IPS-NIHi7 (cell line): ENCODE results near the gene CEP290.
A peak's percentile ranks its signal among the peaks of the same experiment; 100 is the strongest.

ENCODE experiments used
- DNase-seq: peaks from one replicate; pipeline ENCODE4 v3.0.0; 2012; ENCODE audit warnings: mixed read lengths; ENCODE audit errors: extremely low spot score

The CEP290 gene, protein sequence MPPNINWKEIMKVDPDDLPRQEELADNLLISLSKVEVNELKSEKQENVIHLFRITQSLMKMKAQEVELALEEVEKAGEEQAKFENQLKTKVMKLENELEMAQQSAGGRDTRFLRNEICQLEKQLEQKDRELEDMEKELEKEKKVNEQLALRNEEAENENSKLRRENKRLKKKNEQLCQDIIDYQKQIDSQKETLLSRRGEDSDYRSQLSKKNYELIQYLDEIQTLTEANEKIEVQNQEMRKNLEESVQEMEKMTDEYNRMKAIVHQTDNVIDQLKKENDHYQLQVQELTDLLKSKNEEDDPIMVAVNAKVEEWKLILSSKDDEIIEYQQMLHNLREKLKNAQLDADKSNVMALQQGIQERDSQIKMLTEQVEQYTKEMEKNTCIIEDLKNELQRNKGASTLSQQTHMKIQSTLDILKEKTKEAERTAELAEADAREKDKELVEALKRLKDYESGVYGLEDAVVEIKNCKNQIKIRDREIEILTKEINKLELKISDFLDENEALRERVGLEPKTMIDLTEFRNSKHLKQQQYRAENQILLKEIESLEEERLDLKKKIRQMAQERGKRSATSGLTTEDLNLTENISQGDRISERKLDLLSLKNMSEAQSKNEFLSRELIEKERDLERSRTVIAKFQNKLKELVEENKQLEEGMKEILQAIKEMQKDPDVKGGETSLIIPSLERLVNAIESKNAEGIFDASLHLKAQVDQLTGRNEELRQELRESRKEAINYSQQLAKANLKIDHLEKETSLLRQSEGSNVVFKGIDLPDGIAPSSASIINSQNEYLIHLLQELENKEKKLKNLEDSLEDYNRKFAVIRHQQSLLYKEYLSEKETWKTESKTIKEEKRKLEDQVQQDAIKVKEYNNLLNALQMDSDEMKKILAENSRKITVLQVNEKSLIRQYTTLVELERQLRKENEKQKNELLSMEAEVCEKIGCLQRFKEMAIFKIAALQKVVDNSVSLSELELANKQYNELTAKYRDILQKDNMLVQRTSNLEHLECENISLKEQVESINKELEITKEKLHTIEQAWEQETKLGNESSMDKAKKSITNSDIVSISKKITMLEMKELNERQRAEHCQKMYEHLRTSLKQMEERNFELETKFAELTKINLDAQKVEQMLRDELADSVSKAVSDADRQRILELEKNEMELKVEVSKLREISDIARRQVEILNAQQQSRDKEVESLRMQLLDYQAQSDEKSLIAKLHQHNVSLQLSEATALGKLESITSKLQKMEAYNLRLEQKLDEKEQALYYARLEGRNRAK (N-terminal part only)

DNA sequence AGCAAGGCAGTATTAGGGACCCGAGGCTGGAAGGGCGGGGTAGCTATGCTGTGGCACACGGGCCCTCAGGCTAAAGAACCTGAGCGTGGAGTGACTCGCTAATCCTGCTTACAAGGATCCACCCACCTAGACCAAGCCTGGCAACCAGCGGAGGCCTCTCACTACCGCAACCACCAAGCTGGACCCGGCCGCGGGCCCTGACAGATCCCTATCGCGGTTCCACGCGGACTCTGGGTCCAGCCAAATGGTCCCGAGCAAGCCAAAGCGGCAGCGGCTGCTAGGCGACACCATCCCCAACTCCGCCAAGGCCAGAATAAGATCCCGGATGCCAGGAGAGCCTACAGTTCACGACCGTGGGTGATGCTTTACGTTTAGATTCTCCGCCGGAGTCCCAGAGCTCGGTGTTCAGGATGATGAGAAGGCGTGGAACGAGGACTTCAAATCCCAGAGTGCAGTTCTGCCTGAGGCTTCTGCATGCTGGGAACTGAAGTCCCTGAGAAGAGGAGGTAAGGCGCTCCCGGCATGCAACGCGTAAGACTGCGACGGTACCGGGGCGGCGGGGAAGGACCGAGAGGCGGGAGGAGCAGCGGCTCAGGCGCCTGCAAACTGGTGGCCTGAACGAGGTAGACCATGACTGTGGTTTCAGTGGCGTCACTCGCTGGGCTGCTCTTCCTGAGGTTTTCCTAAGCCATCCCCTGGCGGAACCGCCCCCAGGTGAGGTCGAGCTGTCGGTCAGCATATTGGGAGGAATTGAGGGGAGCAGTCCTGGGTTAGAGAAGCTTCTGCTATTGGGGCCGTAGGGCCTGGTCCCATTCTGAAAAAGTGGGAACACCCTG, at the start of gene CEP290, which contains the start of gene TMTC3:
CEP290 (minus strand) TSS at position 315 of the 836 bp plus-strand sequence. CDS start 781 bp downstream, outside the sequence.
TMTC3 (plus strand) TSS at position 534 of the 836 bp plus-strand sequence. CDS start 6,009 bp downstream, outside the sequence.
- DNase-seq: peak; percentile 90

DNA sequence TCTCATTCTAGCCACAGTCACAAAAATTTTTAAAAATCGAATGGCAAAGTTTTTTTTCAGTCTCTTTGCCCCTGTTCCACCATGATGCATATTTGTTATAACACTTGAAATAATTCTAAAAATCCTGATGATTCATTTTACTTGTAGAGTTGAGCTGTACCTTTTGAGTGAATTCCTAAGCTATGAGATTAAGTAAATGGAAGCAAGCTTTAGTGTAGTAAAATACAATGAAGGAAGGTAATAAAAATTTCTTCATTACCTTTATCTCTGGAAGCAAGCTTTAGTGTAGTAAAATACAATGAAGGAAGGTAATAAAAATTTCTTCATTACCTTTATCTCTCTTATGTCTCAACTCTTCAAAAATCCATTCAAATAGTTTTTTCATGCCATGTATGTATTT, 46.3 kb upstream of the CEP290 start:
- DNase-seq: no peak

DNA sequence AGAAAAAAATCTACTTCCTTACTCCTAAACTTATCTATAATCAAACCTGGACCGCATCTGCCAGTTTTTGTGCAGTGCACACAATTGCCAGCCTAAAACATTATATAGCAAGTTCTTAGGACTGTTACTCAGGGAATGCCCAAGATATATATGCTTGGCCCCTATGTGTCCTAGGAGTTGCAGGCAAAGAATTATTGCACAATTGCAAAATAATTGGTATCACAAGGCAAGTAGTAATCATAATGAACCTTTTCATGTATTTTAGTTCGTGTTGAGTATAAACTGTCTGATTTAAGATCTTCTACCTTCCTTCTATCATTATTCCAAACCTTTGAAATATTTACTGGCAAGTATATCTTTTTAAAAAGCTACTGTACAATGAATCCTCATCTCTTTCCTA, 45.7 kb upstream of the CEP290 start:
- no peak for DNase-seq

DNA sequence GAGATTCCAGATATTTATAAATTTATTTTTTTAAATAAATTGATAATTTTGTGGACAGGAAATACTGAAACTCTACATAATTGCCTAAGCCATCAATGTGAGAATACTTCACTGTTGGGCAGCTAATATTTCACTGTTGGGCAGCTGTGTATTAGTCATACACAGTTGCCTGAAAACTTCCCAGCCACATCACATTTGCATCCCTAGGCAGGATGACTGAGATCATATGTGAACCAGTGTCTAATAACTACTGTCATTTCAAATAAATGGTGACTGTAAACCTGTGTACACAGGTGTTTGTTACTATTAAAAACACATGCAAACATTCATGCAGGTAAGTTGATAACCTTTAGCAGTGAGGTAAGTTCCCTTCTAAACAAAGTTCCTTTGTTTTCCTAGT, 44.1 kb upstream of the CEP290 start:
- DNase-seq: no peak

DNA sequence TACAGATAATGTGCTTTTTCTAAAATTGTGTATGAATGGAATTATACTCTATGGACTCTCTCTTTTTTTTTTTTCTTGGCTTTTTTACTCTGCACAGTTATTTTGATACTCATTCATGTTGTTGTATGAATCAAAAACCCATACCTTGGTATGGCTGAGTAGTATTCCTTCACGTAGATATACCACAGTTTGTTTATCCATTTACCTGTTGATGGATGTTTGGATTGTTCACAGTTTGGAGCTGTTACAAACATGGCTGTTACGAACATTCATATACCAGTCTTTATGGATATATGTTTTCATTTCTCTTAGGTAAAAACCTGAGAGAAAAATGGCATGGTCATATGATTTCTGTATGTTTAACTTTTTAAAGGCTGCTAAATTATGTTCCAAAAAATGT, 43.4 kb upstream of the CEP290 start:
- DNase-seq: no peak

DNA sequence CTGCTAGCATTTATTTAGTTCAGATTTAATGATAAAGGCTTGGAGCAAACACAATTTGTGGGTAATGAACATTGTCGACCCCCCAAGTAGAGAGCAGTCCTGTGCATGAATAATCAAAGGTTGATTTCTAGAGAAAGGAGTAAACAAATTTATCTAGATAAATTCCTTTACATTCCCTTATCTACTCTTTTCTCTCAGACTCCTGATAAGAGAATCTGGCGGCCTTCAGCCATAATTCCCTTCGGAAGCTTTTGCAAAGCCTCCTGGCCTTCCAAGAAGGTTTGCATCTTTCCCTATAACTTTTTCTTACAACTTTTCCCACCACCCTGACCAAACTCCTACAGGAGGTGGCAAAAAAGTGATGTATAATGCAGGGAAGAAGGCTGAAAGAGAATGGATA, 42.3 kb upstream of the CEP290 start:
- no peak for DNase-seq

DNA sequence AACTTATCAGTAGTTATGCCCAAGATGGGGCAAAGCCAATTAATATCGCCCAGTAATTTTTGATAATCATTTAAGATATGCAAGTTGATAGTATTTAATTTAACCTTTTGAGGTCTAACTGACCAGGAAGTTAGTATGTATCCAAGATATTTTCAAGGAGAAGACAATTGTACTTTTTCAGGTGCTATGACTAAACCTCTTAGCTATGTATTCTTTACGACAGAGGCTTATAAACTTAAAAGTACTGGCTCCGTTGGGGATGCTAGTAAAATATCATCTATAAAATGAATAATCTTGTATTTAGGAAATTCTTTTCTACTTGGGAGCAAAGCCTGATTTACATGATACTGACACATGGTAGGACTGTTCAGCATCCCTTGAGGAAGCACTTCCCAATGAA, 40.5 kb upstream of the CEP290 start:
- DNase-seq: no peak

DNA sequence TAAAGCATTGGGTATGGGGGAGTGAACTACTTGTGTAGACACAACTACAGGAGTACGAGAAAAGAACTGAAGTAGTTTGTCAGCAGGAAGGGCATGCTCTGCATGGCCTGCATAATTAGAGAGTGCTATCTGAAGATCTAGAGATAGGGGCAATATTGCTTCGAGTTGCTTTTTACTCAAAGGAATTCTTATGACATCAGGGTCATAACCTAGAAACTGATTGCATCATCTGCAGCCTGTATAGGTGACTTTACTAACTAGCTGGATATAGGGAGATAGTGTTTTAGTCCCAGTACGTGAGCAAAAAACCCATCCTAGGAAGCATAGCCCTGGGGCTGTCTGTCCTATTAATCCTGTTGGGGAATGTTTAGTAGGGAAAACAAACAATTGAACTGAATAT, 40.0 kb upstream of the CEP290 start:
- no peak for DNase-seq

DNA sequence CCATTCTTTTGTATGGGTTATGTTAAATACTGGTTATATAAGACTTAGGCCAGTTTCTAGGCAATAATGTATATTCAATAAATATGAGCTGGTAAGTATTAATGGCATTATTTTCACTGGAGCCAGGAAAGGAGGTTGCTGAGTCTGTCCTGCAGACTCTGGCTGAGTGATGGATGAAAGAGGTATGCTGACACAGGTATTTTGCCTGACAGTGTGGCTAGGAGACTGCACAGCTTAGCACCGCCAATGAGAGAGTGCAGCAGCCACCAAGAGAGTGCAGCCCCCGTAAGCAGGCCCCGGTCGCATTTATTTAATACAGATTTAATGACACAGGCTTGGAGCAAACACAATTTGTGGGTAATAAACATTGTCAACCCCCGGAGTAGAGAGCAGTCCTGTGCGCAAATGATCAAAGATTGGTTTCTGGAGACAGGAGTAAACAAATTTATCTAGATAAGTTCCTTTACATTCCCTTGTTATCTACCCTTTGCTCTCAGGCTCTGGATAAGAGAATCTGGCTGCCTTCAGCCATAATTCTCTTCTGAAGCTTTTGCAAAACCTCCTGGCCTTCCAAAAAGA, 37.6 kb upstream of the CEP290 start:
- DNase-seq: no peak

DNA sequence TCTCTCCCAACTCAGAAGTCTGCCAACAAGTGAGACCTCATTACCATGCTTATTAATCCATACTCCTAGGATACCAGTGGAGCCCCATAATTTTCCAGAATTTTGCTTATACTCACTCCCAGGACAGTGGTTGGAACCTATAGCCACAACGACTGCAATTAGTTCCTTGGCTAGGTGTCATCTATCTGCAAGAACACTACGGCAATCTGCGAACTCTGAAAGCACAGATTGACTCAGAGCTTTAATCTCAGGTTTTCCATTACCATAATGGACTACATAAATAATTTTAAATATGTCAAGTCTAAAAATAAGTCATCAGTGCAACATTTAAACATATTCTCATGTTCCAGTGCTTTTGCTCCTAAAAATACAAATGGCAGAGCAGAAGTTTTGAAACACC, 33.7 kb upstream of the CEP290 start:
- DNase-seq: no peak

DNA sequence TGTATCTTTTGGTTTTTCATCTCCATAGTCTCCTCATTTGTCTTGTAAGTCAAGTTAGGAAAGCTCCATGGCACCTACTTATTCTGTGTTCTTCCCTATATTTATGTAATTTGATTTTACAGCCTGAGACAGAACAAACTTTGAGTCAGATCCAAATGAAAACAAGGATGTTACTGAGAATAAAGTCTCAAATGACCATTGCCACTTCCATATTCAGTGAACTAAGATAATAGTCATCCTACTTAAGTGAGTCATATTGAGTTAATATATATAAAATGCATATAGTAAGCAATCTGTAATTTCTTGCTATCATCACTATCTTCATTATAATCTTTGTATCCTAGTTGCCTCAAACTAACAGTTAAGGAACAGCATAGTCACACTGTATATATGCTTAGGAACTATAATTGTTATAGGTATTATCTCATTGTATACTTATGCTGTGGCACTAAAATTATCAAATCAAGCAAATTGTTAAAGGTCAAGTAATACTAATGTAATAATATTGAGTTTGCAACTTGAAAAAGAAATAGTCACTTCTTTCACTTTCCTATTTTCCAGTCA, 31.0 kb upstream of the CEP290 start:
- DNase-seq: no peak

DNA sequence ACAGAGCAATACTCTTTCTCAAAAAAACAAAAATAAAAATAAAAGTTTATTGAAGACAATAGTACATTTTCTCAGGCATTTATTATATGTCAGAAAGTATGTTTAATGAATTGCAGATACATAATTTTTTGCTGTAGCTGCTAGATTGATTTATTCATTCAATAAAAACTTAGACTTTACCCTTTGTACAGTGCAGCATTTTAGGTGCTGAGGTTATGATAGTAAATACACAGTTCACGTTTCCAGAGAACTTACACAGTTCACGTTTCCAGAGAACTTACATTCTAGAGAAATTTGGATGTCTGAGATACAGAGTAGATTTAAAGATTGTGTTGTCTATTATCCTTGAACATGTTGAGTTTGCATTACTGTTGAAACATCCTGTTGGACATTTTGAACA, 25.5 kb upstream of the CEP290 start:
- DNase-seq: no peak

DNA sequence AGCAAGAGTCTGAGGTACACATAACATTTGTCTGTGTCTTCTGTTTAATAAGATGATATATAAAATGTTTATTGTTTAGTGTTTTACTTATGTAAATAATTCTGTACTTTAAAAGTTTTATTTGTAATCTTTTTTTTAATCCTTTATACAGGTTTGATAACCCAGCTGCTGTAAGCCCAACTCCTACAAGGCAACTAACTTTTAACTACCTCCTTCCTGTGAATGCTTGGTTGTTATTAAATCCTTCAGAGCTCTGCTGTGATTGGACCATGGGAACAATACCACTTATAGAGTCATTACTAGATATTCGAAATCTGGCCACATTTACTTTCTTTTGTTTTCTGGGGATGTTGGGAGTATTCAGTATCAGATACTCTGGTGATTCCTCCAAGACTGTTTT, 24.3 kb upstream of the CEP290 start:
- no peak for DNase-seq

DNA sequence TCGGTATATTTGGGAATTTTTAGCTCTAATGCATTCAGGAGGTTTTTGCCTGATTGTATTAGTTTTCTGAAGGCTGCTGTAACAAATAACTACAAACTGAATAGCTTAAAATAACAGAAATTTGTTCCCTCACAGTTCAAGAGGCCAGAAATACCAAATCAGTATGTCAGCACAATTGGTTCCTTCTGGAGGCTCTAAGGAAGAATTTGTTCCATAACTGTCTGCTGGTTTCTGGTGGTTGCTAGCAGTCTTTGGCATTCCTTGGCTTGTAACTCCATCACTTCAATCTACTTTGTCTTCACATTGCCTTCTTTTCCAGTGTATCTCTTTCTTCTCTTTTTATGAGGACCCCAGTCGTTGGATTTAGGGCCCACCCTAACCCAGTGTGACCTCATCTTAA, 21.5 kb upstream of the CEP290 start:
- DNase-seq: no peak

DNA sequence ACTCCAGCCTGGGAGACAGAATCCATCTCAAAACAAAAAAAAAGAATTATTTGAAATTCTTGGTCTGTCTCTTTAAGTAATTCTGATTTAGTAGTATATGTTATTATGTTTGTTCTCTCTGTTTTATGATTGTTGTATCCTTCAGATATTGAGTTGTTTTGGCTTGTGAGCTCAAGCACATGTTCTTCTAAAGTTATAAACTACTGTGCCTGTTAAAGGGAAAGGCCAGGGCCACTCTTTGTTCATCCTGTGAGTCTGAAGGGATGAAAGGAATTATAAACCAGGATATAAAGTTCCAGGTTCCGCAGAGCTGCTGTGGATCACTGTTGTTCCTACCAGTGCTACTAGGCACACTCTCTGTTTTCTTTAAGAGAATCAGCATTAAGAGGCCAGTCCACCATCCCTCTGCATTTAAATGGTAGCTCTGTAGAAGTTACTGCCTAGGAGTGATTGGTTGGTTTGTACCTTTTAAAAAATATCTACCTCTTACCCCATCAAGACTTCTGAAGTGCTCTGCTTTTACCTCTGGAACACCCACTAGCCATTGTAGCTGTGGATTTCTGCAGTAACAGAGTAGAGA, 14.3 kb upstream of the CEP290 start:
- no peak for DNase-seq

DNA sequence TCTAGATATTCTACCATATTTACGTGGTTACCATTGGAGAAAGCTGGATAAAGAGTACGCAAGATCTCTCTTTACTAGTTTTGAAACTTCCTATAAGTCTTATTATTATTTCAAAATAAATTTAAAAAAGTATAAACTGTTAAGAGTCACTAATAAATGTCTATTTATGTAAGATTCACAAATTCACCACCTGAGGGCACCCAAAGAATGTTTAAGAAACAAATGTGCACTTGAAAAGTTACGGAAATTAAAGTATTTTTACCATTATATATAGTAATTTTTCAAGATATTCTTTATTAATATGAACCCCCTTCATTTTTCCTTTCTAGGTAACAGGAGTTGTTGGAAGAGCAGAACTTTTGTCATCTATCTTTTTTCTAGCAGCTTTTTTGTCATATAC, 12.1 kb upstream of the CEP290 start:
- DNase-seq: no peak

DNA sequence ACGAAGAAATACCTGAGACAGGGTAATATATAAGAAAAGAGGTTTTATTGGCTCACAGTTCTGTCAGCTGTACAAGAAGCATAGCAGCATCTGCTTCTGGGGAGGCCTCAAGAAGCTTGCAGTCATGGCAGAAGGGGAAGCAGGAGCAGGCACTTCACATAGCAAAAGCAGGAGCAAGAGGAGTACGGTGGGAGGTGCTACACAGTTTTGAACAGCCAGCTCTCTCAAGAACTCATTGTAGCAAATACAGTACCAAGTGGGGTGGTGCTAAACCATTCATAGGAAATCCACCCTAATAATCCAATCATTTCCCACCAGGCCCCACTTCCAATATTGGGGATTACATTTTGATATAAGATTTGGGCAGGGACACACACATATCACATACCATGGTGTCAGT, 8.2 kb upstream of the CEP290 start:
- DNase-seq: no peak

DNA sequence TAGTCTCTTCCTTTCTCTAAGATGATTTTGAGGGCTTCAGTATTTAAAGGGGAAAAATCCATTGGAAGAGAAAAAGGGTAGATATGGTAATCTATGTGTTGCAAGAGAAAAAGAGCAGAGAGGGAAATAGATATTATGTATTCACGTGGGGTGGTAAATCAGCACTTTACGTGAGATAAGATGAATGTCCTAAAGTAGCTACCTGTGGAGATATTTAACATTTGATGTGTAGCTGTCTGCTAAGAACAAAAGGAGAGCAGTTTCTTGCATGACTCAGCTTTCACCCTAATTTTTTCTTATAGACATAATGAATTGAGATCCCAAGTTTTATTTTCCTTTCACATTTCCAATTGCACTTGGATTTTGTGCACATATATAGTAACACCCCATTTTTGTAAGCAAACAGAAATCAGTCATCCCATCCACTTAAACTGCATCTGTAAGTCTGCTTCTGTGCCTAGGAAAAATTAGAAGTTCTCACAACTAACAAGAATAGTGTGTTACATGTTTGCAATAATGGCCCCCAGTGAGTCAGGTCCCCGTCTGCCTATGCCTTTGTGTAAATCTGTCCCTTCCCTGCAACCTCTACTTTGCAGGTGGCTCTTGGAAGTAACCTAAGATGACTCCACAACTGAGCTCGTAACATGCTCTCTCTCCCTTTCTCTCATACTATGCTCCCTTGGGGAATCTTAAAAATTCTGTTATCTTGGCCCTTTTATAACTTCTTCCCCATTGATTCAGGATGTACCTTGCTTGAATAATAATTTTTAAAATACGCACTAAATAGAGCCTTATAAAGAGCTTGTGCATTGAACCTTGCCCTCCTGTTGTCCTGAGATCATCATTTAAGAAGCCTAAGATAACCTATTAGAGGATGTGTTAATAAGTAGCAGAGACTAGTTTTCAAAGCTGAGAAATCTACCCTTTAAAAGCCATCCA, 3.9 kb upstream of the CEP290 start:
- DNase-seq: no peak
